ENCODE measurements around the gene TCERG1L.

Gene TCERG1L

GRCh38 chr10:131267814-131268095 lies 43.8 kb downstream of the TCERG1L start:
- DNase-seq, result no peak

- no peak for DNase-seq
Observed at GRCh38 chr10:131266936-131267813, 44.3 kb downstream of the TCERG1L start.

- DNase-seq, result no peak
Observed at GRCh38 chr10:131264110-131264788, 47.3 kb downstream of the TCERG1L start.

- DNase-seq, result no peak
Observed at GRCh38 chr10:131261890-131262475, 49.5 kb downstream of the TCERG1L start.

- DNase-seq, result no peak
Observed at GRCh38 chr10:131260452-131261211, 50.9 kb downstream of the TCERG1L start.

- DNase-seq, result no peak
Observed at GRCh38 chr10:131260031-131260430, 51.5 kb downstream of the TCERG1L start.

- no peak for DNase-seq
Observed at GRCh38 chr10:131259535-131259934, 52.0 kb downstream of the TCERG1L start.

- no peak for DNase-seq
Observed at GRCh38 chr10:131258256-131258655, 53.3 kb downstream of the TCERG1L start.

- DNase-seq, result no peak
Observed at GRCh38 chr10:131257027-131257426, 54.5 kb downstream of the TCERG1L start.

GRCh38 chr10:131254859-131255252 lies 56.7 kb downstream of the TCERG1L start:
- no peak for DNase-seq

- no peak for DNase-seq
Observed at GRCh38 chr10:131253931-131254858, 57.3 kb downstream of the TCERG1L start.

- DNase-seq, result no peak
Observed at GRCh38 chr10:131252567-131253276, 58.8 kb downstream of the TCERG1L start.

GRCh38 chr10:131251146-131251541 lies 60.4 kb downstream of the TCERG1L start:
- no peak for DNase-seq

- no peak for DNase-seq
Observed at GRCh38 chr10:131250454-131251145, 60.9 kb downstream of the TCERG1L start.

- DNase-seq, result no peak
Observed at GRCh38 chr10:131249955-131250344, 61.6 kb downstream of the TCERG1L start.

GRCh38 chr10:131249238-131249954 lies 62.1 kb downstream of the TCERG1L start:
- DNase-seq, result no peak

GRCh38 chr10:131248376-131249165 lies 63.0 kb downstream of the TCERG1L start:
- no peak for DNase-seq

GRCh38 chr10:131247873-131248272 lies 63.6 kb downstream of the TCERG1L start:
- DNase-seq, result no peak

- DNase-seq, result no peak
Observed at GRCh38 chr10:131246775-131247174, 64.7 kb downstream of the TCERG1L start.

Measured in inflammatory macrophage treated with lipopolysaccharide for 1 hour (primary cell).